ENCODE results near the gene MPV17L2.

DNA sequence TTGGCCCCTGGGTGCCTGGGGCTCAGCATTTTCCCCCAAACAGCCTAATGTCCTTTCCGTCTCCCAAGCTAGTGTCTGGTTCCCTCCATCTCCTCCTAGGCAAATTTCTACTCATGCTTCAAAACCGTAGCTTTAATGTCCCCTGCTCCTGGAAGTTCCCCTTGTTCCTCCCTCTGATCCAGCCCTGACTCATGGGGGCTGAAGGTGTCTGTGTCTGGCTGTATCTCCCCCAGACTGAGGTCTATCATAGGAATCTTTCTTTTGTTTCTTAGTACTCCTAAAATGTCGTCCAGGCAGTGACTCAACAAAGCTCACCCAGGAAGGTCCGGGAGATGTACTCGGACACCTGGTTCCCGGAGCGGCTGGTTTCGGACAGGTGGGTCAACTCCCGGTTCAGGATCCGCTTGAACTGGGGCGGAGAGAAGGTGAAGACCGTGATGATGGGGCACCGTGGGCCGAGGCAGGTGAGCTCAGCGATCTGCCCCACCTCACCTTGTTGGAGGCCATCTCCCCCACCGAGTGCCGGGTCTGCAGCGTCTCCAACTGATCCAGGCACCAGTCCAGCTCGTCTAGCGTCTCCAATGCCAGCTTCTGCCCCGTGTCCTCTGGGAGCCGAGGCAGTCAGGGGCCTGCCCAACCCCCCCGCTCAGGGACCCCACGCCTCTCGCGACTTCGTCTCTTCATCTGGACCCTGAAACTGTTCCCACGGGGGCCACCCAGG is 27.1 kb downstream of the MPV17L2 start:
- no peak for TF ChIP-seq EP300 (conservative IDR thresholded peaks at IDR 0.05; ENCODE audit: poor library complexity, severe bottlenecking)
- TF ChIP-seq POLR2AphosphoS5 (IDR thresholded peaks at IDR 0.05), result no peak
- TF ChIP-seq, protein P1, sequence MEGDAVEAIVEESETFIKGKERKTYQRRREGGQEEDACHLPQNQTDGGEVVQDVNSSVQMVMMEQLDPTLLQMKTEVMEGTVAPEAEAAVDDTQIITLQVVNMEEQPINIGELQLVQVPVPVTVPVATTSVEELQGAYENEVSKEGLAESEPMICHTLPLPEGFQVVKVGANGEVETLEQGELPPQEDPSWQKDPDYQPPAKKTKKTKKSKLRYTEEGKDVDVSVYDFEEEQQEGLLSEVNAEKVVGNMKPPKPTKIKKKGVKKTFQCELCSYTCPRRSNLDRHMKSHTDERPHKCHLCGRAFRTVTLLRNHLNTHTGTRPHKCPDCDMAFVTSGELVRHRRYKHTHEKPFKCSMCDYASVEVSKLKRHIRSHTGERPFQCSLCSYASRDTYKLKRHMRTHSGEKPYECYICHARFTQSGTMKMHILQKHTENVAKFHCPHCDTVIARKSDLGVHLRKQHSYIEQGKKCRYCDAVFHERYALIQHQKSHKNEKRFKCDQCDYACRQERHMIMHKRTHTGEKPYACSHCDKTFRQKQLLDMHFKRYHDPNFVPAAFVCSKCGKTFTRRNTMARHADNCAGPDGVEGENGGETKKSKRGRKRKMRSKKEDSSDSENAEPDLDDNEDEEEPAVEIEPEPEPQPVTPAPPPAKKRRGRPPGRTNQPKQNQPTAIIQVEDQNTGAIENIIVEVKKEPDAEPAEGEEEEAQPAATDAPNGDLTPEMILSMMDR (IDR thresholded peaks at IDR 0.05; ENCODE audit: poor library complexity, severe bottlenecking), result no peak
- TF ChIP-seq, protein P2, sequence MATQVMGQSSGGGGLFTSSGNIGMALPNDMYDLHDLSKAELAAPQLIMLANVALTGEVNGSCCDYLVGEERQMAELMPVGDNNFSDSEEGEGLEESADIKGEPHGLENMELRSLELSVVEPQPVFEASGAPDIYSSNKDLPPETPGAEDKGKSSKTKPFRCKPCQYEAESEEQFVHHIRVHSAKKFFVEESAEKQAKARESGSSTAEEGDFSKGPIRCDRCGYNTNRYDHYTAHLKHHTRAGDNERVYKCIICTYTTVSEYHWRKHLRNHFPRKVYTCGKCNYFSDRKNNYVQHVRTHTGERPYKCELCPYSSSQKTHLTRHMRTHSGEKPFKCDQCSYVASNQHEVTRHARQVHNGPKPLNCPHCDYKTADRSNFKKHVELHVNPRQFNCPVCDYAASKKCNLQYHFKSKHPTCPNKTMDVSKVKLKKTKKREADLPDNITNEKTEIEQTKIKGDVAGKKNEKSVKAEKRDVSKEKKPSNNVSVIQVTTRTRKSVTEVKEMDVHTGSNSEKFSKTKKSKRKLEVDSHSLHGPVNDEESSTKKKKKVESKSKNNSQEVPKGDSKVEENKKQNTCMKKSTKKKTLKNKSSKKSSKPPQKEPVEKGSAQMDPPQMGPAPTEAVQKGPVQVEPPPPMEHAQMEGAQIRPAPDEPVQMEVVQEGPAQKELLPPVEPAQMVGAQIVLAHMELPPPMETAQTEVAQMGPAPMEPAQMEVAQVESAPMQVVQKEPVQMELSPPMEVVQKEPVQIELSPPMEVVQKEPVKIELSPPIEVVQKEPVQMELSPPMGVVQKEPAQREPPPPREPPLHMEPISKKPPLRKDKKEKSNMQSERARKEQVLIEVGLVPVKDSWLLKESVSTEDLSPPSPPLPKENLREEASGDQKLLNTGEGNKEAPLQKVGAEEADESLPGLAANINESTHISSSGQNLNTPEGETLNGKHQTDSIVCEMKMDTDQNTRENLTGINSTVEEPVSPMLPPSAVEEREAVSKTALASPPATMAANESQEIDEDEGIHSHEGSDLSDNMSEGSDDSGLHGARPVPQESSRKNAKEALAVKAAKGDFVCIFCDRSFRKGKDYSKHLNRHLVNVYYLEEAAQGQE (IDR thresholded peaks at IDR 0.05; ENCODE audit: borderline replicate concordance), result no peak
- TF ChIP-seq TAF1 (IDR thresholded peaks at IDR 0.05; ENCODE audit: low read depth), result no peak
- TF ChIP-seq EZH2 (IDR thresholded peaks at IDR 0.05; ENCODE audit: borderline replicate concordance, insufficient read depth, low read length, poor library complexity, severe bottlenecking), result no peak
- TF ChIP-seq MXI1 (conservative IDR thresholded peaks at IDR 0.05; ENCODE audit: poor library complexity, severe bottlenecking), result no peak
